Smooth muscle cell (in vitro differentiated cells): ENCODE data around the gene EYA3. TPM values are rescaled to one million over a fixed set of nuclear protein-coding genes. Genes with fewer than 3 reads are reported as not detected.

Source experiments
- DNase-seq: peaks from one replicate; lab custom pipeline; 2025; ENCODE audit not compliant: unreplicated experiment; lab: John Stamatoyannopoulos, UW
- H2AFZ ChIP-seq: fragments of 200-600 bp; sonication (generic); 2 replicates; pipeline ENCODE4 v1.6.0; 2016; ENCODE audit warnings: antibody characterized with exemption, low read depth, mild to moderate bottlenecking
- H3F3A ChIP-seq: fragments of 200-600 bp; sonication (generic); 2 replicates; pipeline ENCODE4 v1.6.0; 2017; ENCODE audit warnings: antibody characterized with exemption, low read depth
- H3K27ac ChIP-seq: fragments of 200-600 bp; sonication (generic); 2 replicates; pipeline ENCODE4 v1.5.1; 2016; ENCODE audit warnings: low read depth, mild to moderate bottlenecking
- H3K27me3 ChIP-seq: fragments of 200-600 bp; sonication (generic); 2 replicates; pipeline ENCODE4 v1.6.1; 2016; ENCODE audit warnings: low read depth, mild to moderate bottlenecking
- H3K36me3 ChIP-seq: fragments of 200-600 bp; sonication (generic); 2 replicates; pipeline ENCODE4 v1.5.1; 2016; ENCODE audit warnings: low read depth
- H3K4me1 ChIP-seq: fragments of 200-600 bp; sonication (generic); 2 replicates; pipeline ENCODE4 v1.5.1; 2016; ENCODE audit warnings: low read depth
- H3K4me2 ChIP-seq: fragments of 200-600 bp; sonication (generic); 2 replicates; pipeline ENCODE4 v1.6.0; 2016; ENCODE audit warnings: mild to moderate bottlenecking
- H3K4me3 ChIP-seq: fragments of 200-600 bp; sonication (generic); 2 replicates; pipeline ENCODE4 v1.5.1; 2016; ENCODE audit warnings: mild to moderate bottlenecking
- H3K79me2 ChIP-seq: fragments of 200-600 bp; sonication (generic); 2 replicates; pipeline ENCODE4 v1.6.0; 2016; ENCODE audit warnings: low read depth, mild to moderate bottlenecking
- H3K9ac ChIP-seq: fragments of 200-600 bp; sonication (generic); 2 replicates; pipeline ENCODE4 v1.6.0; 2016; ENCODE audit warnings: low read depth
- H3K9me3 ChIP-seq: fragments of 200-600 bp; sonication (generic); replicated peaks from 2 replicates; pipeline ENCODE4 v1.5.1; 2016; ENCODE audit warnings: low read depth
- H4K20me1 ChIP-seq: fragments of 200-600 bp; sonication (generic); 2 replicates; pipeline ENCODE4 v1.6.0; 2016; ENCODE audit warnings: low read depth
- CTCF ChIP-seq: fragments of 200-600 bp; sonication (generic); IDR thresholded peaks from 2 replicates; pipeline ENCODE4 v1.5.1; 2017; ENCODE audit warnings: borderline replicate concordance, mild to moderate bottlenecking, antibody characterized with exemption; ENCODE audit not compliant: insufficient read depth, poor library complexity, severe bottlenecking
- WGBS: methylation state at CpG from one replicate; pipeline ENCODE4 v1.1.7; 2016; ENCODE audit warnings: low lambda C conversion rate; 5-methylcytosine and 5-hydroxymethylcytosine counted together
- polyA plus RNA-seq: library from polyadenylated mRNA; unstranded; fragments of >200 nt; fragmentation: Nextera tagmentation; extraction: Ambion mirVana; gene quantifications from 2 replicates; pipeline ENCODE4 v1.2.1, GENCODE V29; 2016
- total RNA-seq: library from RNA; depleted of rRNA; stranded (reverse); fragments of >200 nt; gene quantifications from 2 replicates; pipeline ENCODE4 v1.2.3, GENCODE V29; 2014

EYA3 gene
- total and polyA plus RNA-seq, 2 experiments from 2014 or later, result 3.8 to 17.1 TPM

- no peak for TF ChIP-seq CTCF
- H3K4me2 ChIP-seq, result no peak overlapping the region
- no peak overlapping the region for H2AFZ ChIP-seq
- H3F3A ChIP-seq, result no peaks in the 10 kb centered on the region
- H3K27me3 ChIP-seq, result no peaks in the 10 kb centered on the region
- no peaks in the 10 kb centered on the region for H3K9me3 ChIP-seq
- no peaks in the 10 kb centered on the region for H3K79me2 ChIP-seq
- no peaks in the 10 kb centered on the region for H3K4me1 ChIP-seq
- DNase-seq, result no peak
- H4K20me1 ChIP-seq, result no peaks in the 10 kb centered on the region
- H3K4me3 ChIP-seq, result no peak overlapping the region
- no peak overlapping the region for H3K27ac ChIP-seq
- H3K9ac ChIP-seq, result no peak overlapping the region
- WGBS, result 94% methylated on average over 12 of the region's 12 CpGs
- H3K36me3 ChIP-seq, result no peaks in the 10 kb centered on the region
Observed at GRCh38 chr1:27941671-27942540, 146.5 kb downstream of the EYA3 start.

- no peak for TF ChIP-seq CTCF
- Histone ChIP-seq H3K9me3 (no peaks in the 10 kb centered on the region), H2AFZ (no peak overlapping the region), H3K4me1 (no peaks in the 10 kb centered on the region), H3K27me3 (peaks cover 5% of the 10 kb centered on the region), H3K27ac (no peak overlapping the region), H3K9ac (no peak overlapping the region), H3K36me3 (no peaks in the 10 kb centered on the region), H3K4me2 (no peak overlapping the region), H3F3A (no peaks in the 10 kb centered on the region), H3K79me2 (no peaks in the 10 kb centered on the region), H4K20me1 (no peaks in the 10 kb centered on the region), H3K4me3 (no peak overlapping the region)
- no peak for DNase-seq
- WGBS, result 92% methylated on average over 9 of the region's 9 CpGs
Observed at GRCh38 chr1:27940870-27941560, 147.4 kb downstream of the EYA3 start.

GRCh38 chr1:27940297-27940696 is 148.1 kb downstream of the EYA3 start:
- Histone ChIP-seq H3K9ac (no peak overlapping the region), H2AFZ (no peak overlapping the region), H3K79me2 (no peaks in the 10 kb centered on the region), H3K4me1 (no peaks in the 10 kb centered on the region), H4K20me1 (no peaks in the 10 kb centered on the region), H3F3A (no peaks in the 10 kb centered on the region), H3K27ac (no peak overlapping the region), H3K27me3 (peaks cover 12% of the 10 kb centered on the region), H3K9me3 (no peaks in the 10 kb centered on the region), H3K36me3 (no peaks in the 10 kb centered on the region), H3K4me3 (no peak overlapping the region), H3K4me2 (no peak overlapping the region)
- no peak for TF ChIP-seq CTCF
- no peak for DNase-seq
- WGBS, result 57% methylated on average over 6 of the region's 6 CpGs
